Measurements from ENCODE around the gene HDAC2. TPM values are rescaled to one million over a fixed set of nuclear protein-coding genes. Genes with fewer than 3 reads are reported as not detected.

Gene HDAC2
- total and polyA plus RNA-seq, 8 donors, result 72.7 to 236 (median 198) TPM

DNA sequence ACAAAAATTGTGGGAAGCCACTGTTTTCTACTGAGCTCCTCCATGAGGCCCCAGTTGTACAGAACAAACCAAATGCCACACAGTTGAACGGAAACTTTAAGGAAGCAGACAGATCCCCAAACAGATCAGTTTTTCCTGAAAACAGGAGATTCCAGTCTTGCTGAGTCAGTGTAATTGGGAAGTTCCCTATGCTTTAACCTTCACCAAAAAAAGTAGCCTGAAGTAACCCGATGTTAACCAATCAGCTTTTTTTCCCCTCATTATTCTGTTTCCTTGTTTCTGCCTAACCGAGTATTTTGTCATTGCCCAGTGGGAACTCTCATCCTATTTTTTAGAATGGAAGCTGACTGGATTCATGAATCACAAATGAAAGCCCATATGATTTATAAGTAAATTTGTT, 77.1 kb downstream of the HDAC2 start:
- H3K27ac ChIP-seq, result no peak overlapping the region
- no peaks in the 10 kb centered on the region for H3K4me1 ChIP-seq
- no peak overlapping the region for H3K4me3 ChIP-seq
- intact Hi-C loops (cut with DNase I), result no loop called here
- no peak for TF ChIP-seq CTCF (IDR thresholded peaks at IDR 0.05)
- H3K27me3 ChIP-seq, result no peaks in the 10 kb centered on the region
- DNase-seq, result no peak
- ATAC-seq, result no peak
- peaks cover 0 to 16% of the 10 kb centered on the region in 2 donors for H3K9me3 ChIP-seq
- no peaks in the 10 kb centered on the region for H3K36me3 ChIP-seq

GRCh38 chr6:113893451-113893850, 77.5 kb downstream of the HDAC2 start:
- no peaks in the 10 kb centered on the region for H3K27me3 ChIP-seq
- intact Hi-C loops (cut with DNase I), result no loop called here
- H3K27ac ChIP-seq, result no peak overlapping the region
- DNase-seq, result no peak
- ATAC-seq, result no peak
- H3K9me3 ChIP-seq, result peaks cover 0 to 16% of the 10 kb centered on the region in 2 donors
- H3K4me3 ChIP-seq, result no peak overlapping the region
- no peaks in the 10 kb centered on the region for H3K4me1 ChIP-seq
- TF ChIP-seq CTCF (IDR thresholded peaks at IDR 0.05), result no peak
- H3K36me3 ChIP-seq, result no peaks in the 10 kb centered on the region

DNA sequence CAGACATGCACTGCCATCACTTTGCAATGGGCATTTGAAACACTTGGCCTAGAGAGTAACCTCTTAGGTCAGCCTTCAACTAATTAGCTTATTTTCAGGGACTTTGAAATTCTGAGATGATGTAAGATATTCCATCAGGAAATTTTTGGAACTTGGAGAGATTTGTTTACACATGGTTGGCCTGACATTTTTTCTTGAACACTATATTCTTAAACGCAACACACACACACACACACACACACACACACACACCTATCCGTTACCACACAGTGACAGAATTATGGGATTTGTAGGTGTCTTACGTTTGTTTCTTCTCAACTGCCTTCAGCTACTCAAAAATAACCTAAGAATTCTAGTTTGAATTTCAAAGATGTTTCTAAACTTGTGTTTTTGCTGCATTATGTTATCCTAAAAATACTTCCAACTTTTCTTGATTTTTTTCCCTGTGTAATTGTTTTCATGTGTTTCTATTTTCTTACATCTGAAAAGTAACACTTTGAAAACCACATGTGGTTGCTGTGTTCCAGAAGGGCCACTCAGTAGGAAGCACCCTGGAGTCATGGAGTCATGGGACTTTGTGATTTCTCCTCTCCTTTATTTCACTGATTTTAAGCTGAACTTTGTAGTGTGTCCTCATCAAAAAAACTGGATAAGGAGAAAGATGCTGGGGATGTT, 81.9 kb downstream of the HDAC2 start:
- TF ChIP-seq CTCF (IDR thresholded peaks at IDR 0.05), result no peak
- Histone ChIP-seq H3K4me3 (no peak overlapping the region), H3K27me3 (no peaks in the 10 kb centered on the region), H3K27ac (no peak overlapping the region), H3K4me1 (no peaks in the 10 kb centered on the region), H3K9me3 (peaks cover 0 to 16% of the 10 kb centered on the region in 2 donors), H3K36me3 (no peaks in the 10 kb centered on the region)
- intact Hi-C loops (cut with DNase I), result no loop called here
- DNase-seq, result no peak
- no peak for ATAC-seq

DNA sequence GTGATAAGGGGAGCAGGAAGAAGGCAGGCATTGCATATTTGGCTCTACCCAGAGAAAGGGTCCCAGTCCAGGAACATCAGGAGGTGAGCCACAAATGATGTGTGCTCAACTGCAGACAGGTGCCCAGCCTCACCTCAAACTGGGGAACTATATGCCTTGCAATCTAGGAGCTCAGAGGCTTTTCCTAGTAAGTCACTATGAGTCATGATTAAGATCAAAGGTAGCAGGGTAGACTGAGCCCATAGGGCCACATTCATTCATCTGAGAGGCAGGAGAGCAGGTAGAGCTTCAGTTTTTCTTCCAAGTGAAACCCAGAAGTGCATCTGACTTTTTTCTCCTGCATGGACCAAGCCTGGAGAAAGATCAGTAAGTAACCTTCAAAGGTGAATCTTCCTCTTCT, 82.5 kb downstream of the HDAC2 start:
- no peaks in the 10 kb centered on the region for H3K27me3 ChIP-seq
- H3K4me1 ChIP-seq, result no peaks in the 10 kb centered on the region
- no peak overlapping the region for H3K4me3 ChIP-seq
- TF ChIP-seq CTCF (IDR thresholded peaks at IDR 0.05), result no peak
- no peak for ATAC-seq
- intact Hi-C loops (cut with DNase I), result no loop called here
- H3K27ac ChIP-seq, result no peak overlapping the region
- no peaks in the 10 kb centered on the region for H3K36me3 ChIP-seq
- no peak for DNase-seq
- H3K9me3 ChIP-seq, result peaks cover 0 to 16% of the 10 kb centered on the region in 2 donors

- DNase-seq (no peak), ATAC-seq (no peak)
Observed at GRCh38 chr6:113886512-113886911, 84.4 kb downstream of the HDAC2 start.

More at GRCh38 chr6:113886512-113886911, 84.4 kb downstream of the HDAC2 start:
- no peaks in the 10 kb centered on the region for H3K27me3 ChIP-seq
- TF ChIP-seq CTCF (IDR thresholded peaks at IDR 0.05), result no peak
- H3K4me1 ChIP-seq, result peaks cover 0 to 4% of the 10 kb centered on the region in 2 donors
- peaks cover 0 to 4% of the 10 kb centered on the region in 2 donors for H3K9me3 ChIP-seq
- no peak overlapping the region for H3K27ac ChIP-seq
- no peaks in the 10 kb centered on the region for H3K36me3 ChIP-seq
- no peak overlapping the region for H3K4me3 ChIP-seq
- intact Hi-C loops (cut with DNase I), result no loop called here

Data from left lung (tissue), 10 donors.